Panc1 (cell line): ENCODE data around the gene NOC2L. TPM values are rescaled to one million over a fixed set of nuclear protein-coding genes. Genes with fewer than 3 reads are reported as not detected.
A peak's percentile ranks its signal among the peaks of the same experiment; 100 is the strongest.
"Not testable (repeated sequence)": the region's sequence is repeated elsewhere in the genome, so short reads cannot be mapped to it uniquely, and the experiment has no call there.

Source experiments
- ATAC-seq: fragments of 200-7000 bp; cut with Tn5 transposase; 2 replicates; pipeline ENCODE4 v1.9.1; 2020; ENCODE audit warnings: mild to moderate bottlenecking, moderate library complexity
- BruUV-seq: library from RNA; stranded (reverse); fragments of 400-500 nt; replicated peaks from 2 replicates; lab custom pipeline; 2021; lab: Mats Ljungman, UMichigan
- CTCF ChIA-PET: fragments of 300-600 bp; sonication (Branson Sonifier 250); formaldehyde crosslinking; loops from one replicate; lab custom pipeline; 2022; ENCODE audit warnings: antibody characterized with exemption; lab: Charles Lee
- POLR2A ChIA-PET: fragments of 300-600 bp; sonication (Branson Sonifier 250); formaldehyde crosslinking; loops from one replicate; lab custom pipeline; 2022; ENCODE audit warnings: antibody characterized with exemption; lab: Charles Lee
- DNase-seq: peaks from one replicate; pipeline ENCODE4 v3.0.0-alpha.2; 2010; ENCODE audit warnings: low read depth, low spot score
- H3K27ac ChIP-seq: 2 replicates; pipeline ENCODE4 v1.5.1; 2011; ENCODE audit warnings: mild to moderate bottlenecking, low read length, inconsistent platforms
- H3K27me3 ChIP-seq: fragments of 200-500 bp; sonication (Bioruptor generic); 2 replicates; pipeline ENCODE4 v1.6.0; 2014; ENCODE audit warnings: low read length, inconsistent platforms; ENCODE audit not compliant: control insufficient read depth, insufficient read depth
- H3K36me3 ChIP-seq: fragments of 200-500 bp; sonication (Bioruptor generic); 2 replicates; pipeline ENCODE4 v1.5.1; 2014; ENCODE audit warnings: inconsistent platforms, mild to moderate bottlenecking, low read length, moderate library complexity; ENCODE audit not compliant: control insufficient read depth, insufficient read depth
- H3K4me1 ChIP-seq: 2 replicates; pipeline ENCODE4 v1.5.1; 2011; ENCODE audit warnings: inconsistent platforms, mild to moderate bottlenecking, low read length, moderate library complexity; ENCODE audit not compliant: control insufficient read depth, insufficient read depth
- H3K4me3 ChIP-seq, 2 experiments: 2 replicates each; pipeline ENCODE4 v1.5.1; 2011 to 2012; ENCODE audit warnings: low read depth in 2 of 2, low read length in 2 of 2, mild to moderate bottlenecking in 2 of 2, inconsistent platforms in 1 of 2, moderate library complexity in 1 of 2
- H3K9me3 ChIP-seq: fragments of 200-500 bp; sonication (Bioruptor generic); 2 replicates; pipeline ENCODE4 v1.5.1; 2014; ENCODE audit warnings: low read depth, mild to moderate bottlenecking, inconsistent platforms, low read length, moderate library complexity; ENCODE audit not compliant: control insufficient read depth, insufficient read depth
- CTCF ChIP-seq: fragments of 450-650 bp; IDR thresholded peaks from 2 replicates; pipeline ENCODE4 v1.5.1; 2017; ENCODE audit warnings: mild to moderate bottlenecking
- POLR2AphosphoS5 ChIP-seq: IDR thresholded peaks from 2 replicates; pipeline ENCODE4 v1.6.1; 2012; ENCODE audit warnings: mild to moderate bottlenecking, low read depth, low read length, moderate library complexity
- REST ChIP-seq, 2 experiments: IDR thresholded peaks; 2 replicates each; pipeline ENCODE4 v1.6.1; 2011 to 2012; ENCODE audit warnings: low read depth in 2 of 2, control low read depth in 1 of 2, low read length in 1 of 2, mild to moderate bottlenecking in 1 of 2, moderate library complexity in 1 of 2; ENCODE audit not compliant: insufficient read depth in 1 of 2
- SIN3A ChIP-seq: IDR thresholded peaks from 2 replicates; pipeline ENCODE4 v1.6.1; 2012; ENCODE audit warnings: low read depth, mild to moderate bottlenecking, low read length, moderate library complexity, borderline replicate concordance; ENCODE audit not compliant: insufficient read depth
- TCF7L2 ChIP-seq: IDR thresholded peaks from 2 replicates; pipeline ENCODE4 v1.6.1; 2011; ENCODE audit warnings: mild to moderate bottlenecking, low read depth, low read length, inconsistent platforms
- in situ Hi-C: cut with HindIII; loops from 2 replicates; pipeline ENCODE4 v1.10.0; 2016; ENCODE audit warnings: low sequenced_read_pairs, low pct_unique_long_range_greater_than_20kb
- intact Hi-C: fragments of 100-400 bp; cut with micrococcal nuclease; formaldehyde crosslinking; loops from one replicate; pipeline ENCODE4 v1.10.0; 2022; ENCODE audit not compliant: unreplicated experiment
- total RNA-seq: library from RNA; stranded (reverse); gene quantifications from one replicate; pipeline ENCODE4 v1.2.1, GENCODE V29; 2021; ENCODE audit not compliant: unreplicated experiment

The NOC2L gene
- total RNA-seq, 1 experiment from 2014 or later, result 193 TPM

GRCh38 chr1:997713-997992 is 38.6 kb upstream of the NOC2L start:
- BruUV-seq, result no TSS peak
- intact Hi-C loops, result no loop called here
- Histone ChIP-seq H3K27me3 (no peaks in the 10 kb centered on the region), H3K9me3 (no peaks in the 10 kb centered on the region), H3K4me1 (peaks cover 16% of the 10 kb centered on the region), H3K4me3 (peak overlapping the region; percentile 8 to 56; a peak in 2 of 4 replicates), H3K36me3 (no peaks in the 10 kb centered on the region; the same call in 1 of the 2 replicates), H3K27ac (peak overlapping the region; percentile 59; the same call in 1 of the 2 replicates)
- CTCF ChIA-PET, result interaction anchor here (1.4 kb wide), 1 partner anchor 13 kb away, joined by 4 read pairs; no protein-coding TSS in a partner anchor
- POLR2A ChIA-PET, result no interaction called here
- ATAC-seq (no peak), DNase-seq (no peak)
- in situ Hi-C loops, result no loop called here
- TF ChIP-seq POLR2AphosphoS5, result 0 out of 2 replicates have a peak, but pooled peaks have one; percentile 12
- no peak for TF ChIP-seq TCF7L2
- no peak for TF ChIP-seq CTCF

GRCh38 chr1:996851-997712 is 38.0 kb upstream of the NOC2L start:
- intact Hi-C loops, result no loop called here
- peak overlapping the region in 1 of 2 experiments; percentile 8; a peak in 1 of 4 replicates for H3K4me3 ChIP-seq
- ATAC-seq (no peak), DNase-seq (no peak)
- POLR2A ChIA-PET, result no interaction called here
- in situ Hi-C loops, result no loop called here
- TF ChIP-seq TCF7L2, result no peak
- CTCF ChIA-PET, result interaction anchor here (1.4 kb wide), 1 partner anchor 13 kb away, joined by 4 read pairs; no protein-coding TSS in a partner anchor
- peak overlapping the region; percentile 59; the same call in 1 of the 2 replicates for H3K27ac ChIP-seq
- no peaks in the 10 kb centered on the region for H3K27me3 ChIP-seq
- BruUV-seq, result no TSS peak
- H3K36me3 ChIP-seq, result no peaks in the 10 kb centered on the region; the same call in 1 of the 2 replicates
- peaks cover 16% of the 10 kb centered on the region for H3K4me1 ChIP-seq
- H3K9me3 ChIP-seq, result no peaks in the 10 kb centered on the region

GRCh38 chr1:995665-996633 is 36.9 kb upstream of the NOC2L start:
- intact Hi-C loops, result no loop called here
- no peaks in the 10 kb centered on the region; the same call in 1 of the 2 replicates for H3K36me3 ChIP-seq
- peaks cover 16% of the 10 kb centered on the region for H3K4me1 ChIP-seq
- POLR2A ChIA-PET, result no interaction called here
- TF ChIP-seq CTCF (no peak), REST (IDR thresholded peaks at IDR 0.05; ENCODE audit: insufficient read depth in 1 of 2, low read depth in 2 of 2, low read length in 1 of 2) (no peak), SIN3A (no peak), TCF7L2 (no peak)
- H3K4me3 ChIP-seq, result no peak overlapping the region
- no peaks in the 10 kb centered on the region for H3K9me3 ChIP-seq
- no peak overlapping the region for H3K27ac ChIP-seq
- no TSS peak for BruUV-seq
- no peaks in the 10 kb centered on the region for H3K27me3 ChIP-seq
- DNase-seq (no peak), ATAC-seq (no peak)
- CTCF ChIA-PET, result no interaction called here
- in situ Hi-C loops, result no loop called here

- H3K4me1 ChIP-seq, result peaks cover 16% of the 10 kb centered on the region
- in situ Hi-C loops, H3K36me3 ChIP-seq, H3K9me3 ChIP-seq, CTCF ChIA-PET, intact Hi-C loops, ATAC-seq, H3K27me3 ChIP-seq, DNase-seq, BruUV-seq, H3K27ac ChIP-seq, H3K4me3 ChIP-seq, POLR2A ChIA-PET: not testable (repeated sequence)
These were observed 35.5 kb upstream of the NOC2L start for GRCh38 chr1:994546-994945.
